HCT116 (cell line): ENCODE data around the gene CALHM3. TPM values are rescaled to one million over a fixed set of nuclear protein-coding genes. Genes with fewer than 3 reads are reported as not detected.

Experiments used
- ATAC-seq: fragments of 200-7000 bp; cut with Tn5 transposase; 2 replicates; pipeline ENCODE4 v1.9.1; 2020; ENCODE audit warnings: mild to moderate bottlenecking, moderate library complexity
- BruUV-seq: library from RNA; stranded (reverse); fragments of 400-500 nt; replicated peaks from 2 replicates; lab custom pipeline; 2021; lab: Mats Ljungman, UMichigan
- CTCF ChIA-PET: fragments of 300-600 bp; sonication (Branson Sonifier 250); formaldehyde crosslinking; loops from one replicate; lab custom pipeline; 2021; ENCODE audit warnings: antibody characterized with exemption; lab: Charles Lee
- POLR2A ChIA-PET: fragments of 300-600, 350-600 bp; sonication (Branson Sonifier 250); formaldehyde crosslinking; loops from one replicate; lab custom pipeline; 2021; ENCODE audit warnings: antibody characterized with exemption; lab: Charles Lee
- RAD21 ChIA-PET, 2 experiments: fragments of 300-600 bp; sonication (Branson Sonifier 250); formaldehyde crosslinking; loops; one replicate each; lab custom pipeline; 2023; ENCODE audit warnings: low total read pairs in 2 of 2; ENCODE audit not compliant: uncharacterized antibody in 2 of 2, unreplicated experiment in 2 of 2, low non-redundant PET in 1 of 2; lab: Charles Lee
- DNase-seq: peaks from one replicate; pipeline ENCODE4 v3.0.0-alpha.2; 2010; ENCODE audit warnings: low read depth, low spot score
- H2AFZ ChIP-seq: fragments of 200-600 bp; shearing (Covaris generic), sonication (generic); 2 replicates; pipeline ENCODE4 v1.6.1; 2017; ENCODE audit warnings: low read depth, mixed run types, mixed read lengths, antibody characterized with exemption, low read length; ENCODE audit not compliant: poor library complexity, severe bottlenecking
- H3K27ac ChIP-seq: 2 replicates; pipeline ENCODE4 v1.5.1; 2012; ENCODE audit warnings: low read depth, low read length
- H3K27me3 ChIP-seq: fragments of 200-600 bp; sonication (generic); 2 replicates; pipeline ENCODE4 v1.6.1; 2016; ENCODE audit warnings: mixed run types, low read length, mixed read lengths; ENCODE audit not compliant: insufficient read depth
- H3K36me3 ChIP-seq, 2 experiments: fragments of 200-500 bp in 1 of 2; fragments of 200-600 bp in 1 of 2; sonication (Bioruptor generic) in 1 of 2; sonication (generic) in 1 of 2; 2 replicates each; pipeline versions ENCODE4 v1.5.1 to v1.6.1; 2014 to 2016; ENCODE audit warnings: low read length in 2 of 2, inconsistent platforms in 1 of 2, mixed read lengths in 1 of 2, mixed run types in 1 of 2; ENCODE audit not compliant: insufficient read depth in 2 of 2, control insufficient read depth in 1 of 2
- H3K4me1 ChIP-seq, 2 experiments: fragments of 200-600 bp in 1 of 2; sonication (generic) in 1 of 2; 2 replicates each; pipeline versions ENCODE4 v1.5.1 to v1.6.1; 2012 to 2017; ENCODE audit warnings: low read length in 2 of 2, inconsistent platforms in 1 of 2, mild to moderate bottlenecking in 1 of 2, mixed read lengths in 1 of 2, mixed run types in 1 of 2, moderate library complexity in 1 of 2; ENCODE audit not compliant: insufficient read depth in 2 of 2, control insufficient read depth in 1 of 2
- H3K4me2 ChIP-seq: fragments of 200-600 bp; sonication (generic); 2 replicates; pipeline ENCODE4 v1.6.1; 2017; ENCODE audit warnings: mixed run types, low read length, mixed read lengths
- H3K4me3 ChIP-seq, 2 experiments: fragments of 200-600 bp in 1 of 2; sonication (generic) in 1 of 2; replicated peaks in 1 of 2; 2 replicates each; pipeline ENCODE4 v1.5.1; 2011 to 2016; ENCODE audit warnings: low read length in 2 of 2, control low read depth in 1 of 2, low read depth in 1 of 2, mild to moderate bottlenecking in 1 of 2, mixed read lengths in 1 of 2, mixed run types in 1 of 2
- H3K79me2 ChIP-seq: fragments of 200-600 bp; sonication (generic); 2 replicates; pipeline ENCODE4 v1.6.1; 2017; ENCODE audit warnings: mild to moderate bottlenecking, mixed run types, low read length, moderate library complexity, mixed read lengths; ENCODE audit not compliant: insufficient read depth
- H3K9ac ChIP-seq: fragments of 200-600 bp; sonication (generic); 2 replicates; pipeline ENCODE4 v1.6.1; 2016; ENCODE audit warnings: low read length, mixed read lengths
- H3K9me2 ChIP-seq: fragments of 200-600 bp; sonication (generic), shearing (Covaris generic); 2 replicates; pipeline ENCODE4 v1.6.1; 2017; ENCODE audit warnings: mixed run types, mild to moderate bottlenecking, moderate library complexity; ENCODE audit not compliant: insufficient read depth
- H3K9me3 ChIP-seq, 2 experiments: fragments of 200-500 bp in 1 of 2; fragments of 200-600 bp in 1 of 2; sonication (Bioruptor generic) in 1 of 2; sonication (generic) in 1 of 2; 2 replicates each; pipeline ENCODE4 v1.6.1; 2014 to 2017; ENCODE audit warnings: low read length in 2 of 2, mixed read lengths in 2 of 2, inconsistent platforms in 1 of 2, low read depth in 1 of 2, mild to moderate bottlenecking in 1 of 2, mixed run types in 1 of 2, moderate library complexity in 1 of 2; ENCODE audit not compliant: control insufficient read depth in 1 of 2, insufficient read depth in 1 of 2
- H4K20me1 ChIP-seq: fragments of 200-600 bp; sonication (generic), shearing (Covaris generic); 2 replicates; pipeline ENCODE4 v1.6.1; 2017; ENCODE audit warnings: mixed run types, mild to moderate bottlenecking, moderate library complexity; ENCODE audit not compliant: insufficient read depth
- CEBPB ChIP-seq: IDR thresholded peaks from 2 replicates; pipeline ENCODE4 v1.6.1; 2012; ENCODE audit warnings: low read depth
- ELF1 ChIP-seq: IDR thresholded peaks from 2 replicates; pipeline ENCODE4 v1.6.1; 2012; ENCODE audit warnings: low read depth, borderline replicate concordance
- EZH2phosphoT487 ChIP-seq: fragments of 200-600 bp; IDR thresholded peaks from 2 replicates; pipeline ENCODE4 v1.6.1; 2018; ENCODE audit warnings: antibody characterized with exemption, borderline replicate concordance
- POLR2AphosphoS5 ChIP-seq: IDR thresholded peaks from 2 replicates; pipeline ENCODE4 v1.6.1; 2011; ENCODE audit warnings: mild to moderate bottlenecking, low read depth, low read length, moderate library complexity
- SIN3A ChIP-seq: IDR thresholded peaks from 2 replicates; pipeline ENCODE4 v1.6.1; 2012; ENCODE audit warnings: low read depth
- SRF ChIP-seq: IDR thresholded peaks from 2 replicates; pipeline ENCODE4 v1.6.1; 2012; ENCODE audit warnings: low read depth
- YY1 ChIP-seq: IDR thresholded peaks from 2 replicates; pipeline ENCODE4 v1.6.1; 2011; ENCODE audit warnings: low read length, low read depth, moderate library complexity, mild to moderate bottlenecking; ENCODE audit not compliant: insufficient replicate concordance; ENCODE audit errors: extremely low read depth
- intact Hi-C: fragments of 100-400 bp; cut with micrococcal nuclease; formaldehyde crosslinking; loops from 2 replicates; pipeline ENCODE4 v1.10.0; 2022
- total RNA-seq: library from RNA; stranded (reverse); gene quantifications from one replicate; pipeline ENCODE4 v1.2.1, GENCODE V29; 2021; ENCODE audit not compliant: unreplicated experiment
- TF ChIP-seq, protein P1 (sequence below): IDR thresholded peaks from 2 replicates; pipeline ENCODE4 v1.6.1; 2012
- TF ChIP-seq, protein P2 (sequence below): IDR thresholded peaks from 2 replicates; pipeline ENCODE4 v1.6.1; 2012; ENCODE audit warnings: low read depth

Gene CALHM3
- total RNA-seq, 1 experiment from 2014 or later, result 0.49 TPM

DNA sequence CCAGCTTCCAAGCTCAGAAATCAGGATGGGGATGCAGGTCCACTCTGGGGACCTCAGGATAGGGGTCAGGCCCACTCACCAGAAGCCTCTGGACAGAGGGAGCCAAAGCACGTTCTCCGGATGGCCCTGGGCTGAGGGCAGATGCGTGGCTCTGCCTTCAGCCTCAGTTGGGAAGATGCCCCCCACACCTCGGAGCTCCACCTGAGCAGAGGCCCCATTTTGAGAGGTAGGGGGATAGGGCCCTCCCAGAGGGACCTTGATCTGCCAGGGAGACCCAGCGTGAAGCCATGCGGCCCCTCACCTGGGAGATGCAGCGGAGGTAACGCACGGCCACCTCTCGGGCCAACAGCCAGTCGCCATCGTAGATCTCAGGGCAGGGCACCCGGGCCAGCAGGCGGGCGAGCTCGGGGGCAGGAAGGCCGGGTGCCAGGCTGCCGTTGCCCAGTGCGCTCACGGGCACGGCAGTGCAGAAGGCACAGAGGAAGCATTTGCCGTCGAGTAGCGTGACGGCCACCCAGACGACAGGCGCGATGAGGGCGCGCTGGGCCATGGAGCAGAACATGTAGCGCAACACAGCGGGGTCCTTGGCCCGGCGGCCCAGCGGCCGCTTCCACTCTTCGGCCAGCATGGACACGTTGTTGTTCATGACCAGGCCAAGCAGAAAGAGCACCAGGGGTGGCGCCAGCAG lies 21.0 kb downstream of the CALHM3 start:
- CTCF ChIA-PET, result no interaction called here

DNA sequence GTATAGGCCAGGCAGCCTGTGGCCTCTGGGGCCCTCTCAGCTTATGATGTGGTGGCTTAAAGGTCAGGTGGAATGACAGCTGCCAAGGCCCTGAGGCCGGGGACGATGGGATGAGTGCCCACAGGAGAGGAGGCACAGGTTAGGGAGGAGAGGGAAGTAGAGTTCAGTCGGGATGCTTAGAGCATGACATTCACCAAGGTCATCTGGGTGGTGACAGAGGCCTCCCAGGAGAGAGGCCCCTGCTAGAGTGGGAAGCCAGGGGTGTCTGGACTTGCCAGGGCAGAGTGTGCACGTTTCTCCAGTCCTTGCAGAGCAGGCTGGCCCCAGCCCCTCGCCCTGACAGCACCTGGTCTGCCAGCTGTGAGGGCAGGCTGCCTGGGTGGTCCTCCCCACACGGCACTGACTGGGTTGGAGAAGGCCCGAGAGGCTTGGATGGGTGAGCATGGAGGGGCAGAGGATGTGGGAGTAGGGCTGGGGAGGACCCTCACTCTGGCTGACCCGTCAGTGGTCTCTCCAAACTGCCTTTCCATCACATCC lies 21.8 kb downstream of the CALHM3 start:
- no peak for TF ChIP-seq ELF1
- no peak for TF ChIP-seq CEBPB
- TF ChIP-seq, protein P1, sequence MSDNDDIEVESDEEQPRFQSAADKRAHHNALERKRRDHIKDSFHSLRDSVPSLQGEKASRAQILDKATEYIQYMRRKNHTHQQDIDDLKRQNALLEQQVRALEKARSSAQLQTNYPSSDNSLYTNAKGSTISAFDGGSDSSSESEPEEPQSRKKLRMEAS, result no peak
- no peak for TF ChIP-seq EZH2phosphoT487
- no peak for TF ChIP-seq SRF
- TF ChIP-seq SIN3A, result no peak
- TF ChIP-seq, protein P2, sequence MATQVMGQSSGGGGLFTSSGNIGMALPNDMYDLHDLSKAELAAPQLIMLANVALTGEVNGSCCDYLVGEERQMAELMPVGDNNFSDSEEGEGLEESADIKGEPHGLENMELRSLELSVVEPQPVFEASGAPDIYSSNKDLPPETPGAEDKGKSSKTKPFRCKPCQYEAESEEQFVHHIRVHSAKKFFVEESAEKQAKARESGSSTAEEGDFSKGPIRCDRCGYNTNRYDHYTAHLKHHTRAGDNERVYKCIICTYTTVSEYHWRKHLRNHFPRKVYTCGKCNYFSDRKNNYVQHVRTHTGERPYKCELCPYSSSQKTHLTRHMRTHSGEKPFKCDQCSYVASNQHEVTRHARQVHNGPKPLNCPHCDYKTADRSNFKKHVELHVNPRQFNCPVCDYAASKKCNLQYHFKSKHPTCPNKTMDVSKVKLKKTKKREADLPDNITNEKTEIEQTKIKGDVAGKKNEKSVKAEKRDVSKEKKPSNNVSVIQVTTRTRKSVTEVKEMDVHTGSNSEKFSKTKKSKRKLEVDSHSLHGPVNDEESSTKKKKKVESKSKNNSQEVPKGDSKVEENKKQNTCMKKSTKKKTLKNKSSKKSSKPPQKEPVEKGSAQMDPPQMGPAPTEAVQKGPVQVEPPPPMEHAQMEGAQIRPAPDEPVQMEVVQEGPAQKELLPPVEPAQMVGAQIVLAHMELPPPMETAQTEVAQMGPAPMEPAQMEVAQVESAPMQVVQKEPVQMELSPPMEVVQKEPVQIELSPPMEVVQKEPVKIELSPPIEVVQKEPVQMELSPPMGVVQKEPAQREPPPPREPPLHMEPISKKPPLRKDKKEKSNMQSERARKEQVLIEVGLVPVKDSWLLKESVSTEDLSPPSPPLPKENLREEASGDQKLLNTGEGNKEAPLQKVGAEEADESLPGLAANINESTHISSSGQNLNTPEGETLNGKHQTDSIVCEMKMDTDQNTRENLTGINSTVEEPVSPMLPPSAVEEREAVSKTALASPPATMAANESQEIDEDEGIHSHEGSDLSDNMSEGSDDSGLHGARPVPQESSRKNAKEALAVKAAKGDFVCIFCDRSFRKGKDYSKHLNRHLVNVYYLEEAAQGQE, result no peak
- no peak overlapping the region for H3K4me3 ChIP-seq
- H4K20me1 ChIP-seq, result no peaks in the 10 kb centered on the region
- BruUV-seq, result no TSS peak
- no peak overlapping the region for H3K9ac ChIP-seq
- H3K27me3 ChIP-seq, result no peaks in the 10 kb centered on the region
- DNase-seq (no peak), ATAC-seq (no peak)
- ChIA-PET CTCF (no interaction called here), POLR2A (no interaction called here), RAD21 (no interaction called here)
- H3K4me1 ChIP-seq, result peaks cover 3 to 18% of the 10 kb centered on the region in 2 experiments; a peak in 3 of 4 replicates
- no peak overlapping the region for H3K4me2 ChIP-seq
- no peaks in the 10 kb centered on the region for H3K9me3 ChIP-seq
- H3K36me3 ChIP-seq, result no peaks in the 10 kb centered on the region
- no peaks in the 10 kb centered on the region for H3K9me2 ChIP-seq
- no peaks in the 10 kb centered on the region for H3K79me2 ChIP-seq
- no peak overlapping the region for H3K27ac ChIP-seq
- intact Hi-C loops, result no loop called here
- H2AFZ ChIP-seq, result no peak overlapping the region

More for the DNA sequence above, 21.0 kb downstream of the CALHM3 start:
- ChIA-PET RAD21 (no interaction called here), POLR2A (interaction anchor here (0.8 kb wide), 1 partner anchor 53 kb away, joined by 5 read pairs; no protein-coding TSS in a partner anchor)
- Histone ChIP-seq H3K4me1 (peaks cover 0 to 10% of the 10 kb centered on the region in 2 experiments; a peak in 3 of 4 replicates), H4K20me1 (no peaks in the 10 kb centered on the region), H3K9ac (no peak overlapping the region), H3K79me2 (no peaks in the 10 kb centered on the region), H3K4me3 (no peak overlapping the region), H3K4me2 (no peak overlapping the region), H3K36me3 (no peaks in the 10 kb centered on the region), H2AFZ (no peak overlapping the region), H3K27ac (no peak overlapping the region), H3K9me3 (no peaks in the 10 kb centered on the region), H3K9me2 (no peaks in the 10 kb centered on the region), H3K27me3 (no peaks in the 10 kb centered on the region)
- TF ChIP-seq ELF1 (no peak), YY1 (no peak), POLR2AphosphoS5 (no peak)
- ATAC-seq, result no peak
- no peak for DNase-seq
- no TSS peak for BruUV-seq
- intact Hi-C loops, result no loop called here
